HEK293T (cell line): Measurements from ENCODE around the gene LVRN.

Source experiments
- CTCF ChIA-PET: fragments of 350-600 bp; formaldehyde crosslinking; extraction: SDS; loops from one replicate; lab custom pipeline; 2021; ENCODE audit warnings: antibody characterized with exemption, inconsistent platforms; lab: Yijun Ruan, JAX
- POLR2A ChIA-PET: fragments of 350-600 bp; formaldehyde crosslinking; extraction: SDS; loops from one replicate; lab custom pipeline; 2020; ENCODE audit warnings: antibody characterized with exemption, inconsistent platforms; lab: Yijun Ruan, JAX
- DNase-seq: peaks from one replicate; pipeline ENCODE4 v3.0.0; 2012; ENCODE audit warnings: mixed read lengths; ENCODE audit errors: extremely low spot score
- ARNT ChIP-seq: fragments of 450-650 bp; IDR thresholded peaks from 2 replicates; pipeline ENCODE4 v1.6.1; 2017; ENCODE audit warnings: mild to moderate bottlenecking
- BHLHE40 ChIP-seq: fragments of 450-650 bp; IDR thresholded peaks from 2 replicates; pipeline ENCODE4 v1.6.1; 2016; ENCODE audit warnings: mild to moderate bottlenecking, moderate library complexity, borderline replicate concordance
- CTBP1 ChIP-seq: fragments of 450-650 bp; IDR thresholded peaks from 2 replicates; pipeline ENCODE4 v1.6.1; 2016; ENCODE audit warnings: borderline replicate concordance
- ELF4 ChIP-seq: fragments of 450-650 bp; IDR thresholded peaks from 2 replicates; pipeline ENCODE4 v1.6.1; 2017; ENCODE audit warnings: antibody characterized with exemption
- FOXA1 ChIP-seq: fragments of 450-650 bp; IDR thresholded peaks from 2 replicates; pipeline ENCODE4 v1.6.1; 2016; ENCODE audit warnings: mild to moderate bottlenecking
- FOXK2 ChIP-seq: fragments of 450-650 bp; IDR thresholded peaks from 2 replicates; pipeline ENCODE4 v1.6.1; 2016; ENCODE audit warnings: mild to moderate bottlenecking
- FOXM1 ChIP-seq: fragments of 450-650 bp; IDR thresholded peaks from 2 replicates; pipeline ENCODE4 v1.6.1; 2017; ENCODE audit warnings: mild to moderate bottlenecking, borderline replicate concordance
- HDGF ChIP-seq: fragments of 450-650 bp; IDR thresholded peaks from 2 replicates; pipeline ENCODE4 v1.6.1; 2017; ENCODE audit warnings: antibody characterized with exemption, borderline replicate concordance
- L3MBTL2 ChIP-seq: fragments of 450-650 bp; conservative IDR thresholded peaks from 2 replicates; pipeline ENCODE4 v1.6.1; 2016; ENCODE audit warnings: mild to moderate bottlenecking
- LEF1 ChIP-seq: fragments of 450-650 bp; IDR thresholded peaks from 2 replicates; pipeline ENCODE4 v1.6.1; 2017; ENCODE audit warnings: mild to moderate bottlenecking, borderline replicate concordance
- NFRKB ChIP-seq: fragments of 450-650 bp; IDR thresholded peaks from 2 replicates; pipeline ENCODE4 v1.6.1; 2016; ENCODE audit warnings: mild to moderate bottlenecking, moderate library complexity
- PKNOX1 ChIP-seq: fragments of 450-650 bp; IDR thresholded peaks from 2 replicates; pipeline ENCODE4 v1.6.1; 2016
- SP1 ChIP-seq: fragments of 450-650 bp; IDR thresholded peaks from 2 replicates; pipeline ENCODE4 v1.6.1; 2017
- SUZ12 ChIP-seq: fragments of 450-650 bp; IDR thresholded peaks from 2 replicates; pipeline ENCODE4 v1.6.1; 2016; ENCODE audit warnings: mild to moderate bottlenecking
- TARDBP ChIP-seq: fragments of 450-650 bp; IDR thresholded peaks from 2 replicates; pipeline ENCODE4 v1.6.1; 2016
- ZNF384 ChIP-seq: fragments of 450-650 bp; IDR thresholded peaks from 2 replicates; pipeline ENCODE4 v1.6.1; 2016

The LVRN gene

GRCh38 chr5:115988002-115988401, 25.7 kb downstream of the LVRN start:
- no peak for DNase-seq
- CTCF ChIA-PET: no interaction called here
- TF ChIP-seq FOXK2 (no peak), FOXA1 (no peak), NFRKB (no peak), FOXM1 (no peak), CTBP1 (no peak), L3MBTL2 (no peak), HDGF (no peak), ARNT (no peak), SUZ12 (no peak), LEF1 (no peak)
- POLR2A ChIA-PET: no interaction called here

GRCh38 chr5:115992848-115993350, 30.6 kb downstream of the LVRN start:
- POLR2A ChIA-PET: no interaction called here
- CTCF ChIA-PET: interaction anchor here (1.3 kb wide), 1 partner anchor 9 kb away, joined by 4 read pairs; no protein-coding TSS in a partner anchor
- TF ChIP-seq NFRKB: no peak
- TF ChIP-seq L3MBTL2: no peak
- TF ChIP-seq SUZ12: no peak
- no peak for TF ChIP-seq CTBP1
- no peak for TF ChIP-seq ELF4
- TF ChIP-seq FOXA1: no peak
- TF ChIP-seq ARNT: no peak
- TF ChIP-seq PKNOX1: no peak
- no peak for TF ChIP-seq HDGF
- no peak for TF ChIP-seq FOXK2
- no peak for TF ChIP-seq BHLHE40
- no peak for TF ChIP-seq FOXM1
- TF ChIP-seq SP1: no peak
- TF ChIP-seq LEF1: no peak
- no peak for TF ChIP-seq ZNF384
- TF ChIP-seq TARDBP: no peak
- DNase-seq: no peak

- CTCF ChIA-PET: no interaction called here
- POLR2A ChIA-PET: no interaction called here
- no peak for DNase-seq
These were observed 33.1 kb downstream of the LVRN start for GRCh38 chr5:115995351-115995750.

GRCh38 chr5:116002116-116002906, 40.0 kb downstream of the LVRN start:
- POLR2A ChIA-PET: no interaction called here
- CTCF ChIA-PET: no interaction called here
- TF ChIP-seq ARNT (no peak), HDGF (no peak), CTBP1 (no peak), PKNOX1 (no peak), FOXM1 (no peak), SP1 (no peak), ZNF384 (no peak), FOXK2 (no peak), BHLHE40 (no peak), NFRKB (no peak), SUZ12 (no peak), TARDBP (no peak), ELF4 (no peak), LEF1 (no peak), FOXA1 (no peak), L3MBTL2 (no peak)
- DNase-seq: no peak

More at GRCh38 chr5:115995351-115995750, 33.1 kb downstream of the LVRN start:
- TF ChIP-seq FOXK2 (no peak), FOXM1 (no peak), L3MBTL2 (no peak), ZNF384 (no peak), ARNT (no peak), SP1 (no peak), PKNOX1 (no peak), LEF1 (no peak), FOXA1 (no peak), CTBP1 (no peak), TARDBP (no peak), ELF4 (no peak), HDGF (no peak), SUZ12 (no peak)

GRCh38 chr5:116004248-116004647, 42.0 kb downstream of the LVRN start:
- DNase-seq: no peak
- POLR2A ChIA-PET: no interaction called here
- CTCF ChIA-PET: interaction anchor here (0.6 kb wide), 1 partner anchor 204 kb away, joined by 4 read pairs; no protein-coding TSS in a partner anchor
- TF ChIP-seq NFRKB (no peak), TARDBP (no peak), LEF1 (no peak), SP1 (no peak), CTBP1 (no peak), HDGF (no peak)

GRCh38 chr5:116009806-116010205, 47.5 kb downstream of the LVRN start:
- no peak for DNase-seq
- TF ChIP-seq HDGF: no peak
- no peak for TF ChIP-seq FOXA1
- TF ChIP-seq PKNOX1: no peak
- TF ChIP-seq SUZ12: no peak
- TF ChIP-seq TARDBP: no peak
- no peak for TF ChIP-seq ARNT
- no peak for TF ChIP-seq FOXM1
- TF ChIP-seq FOXK2: no peak
- TF ChIP-seq ELF4: no peak
- no peak for TF ChIP-seq NFRKB
- TF ChIP-seq CTBP1: no peak
- no peak for TF ChIP-seq LEF1
- TF ChIP-seq SP1: no peak
- no peak for TF ChIP-seq L3MBTL2
- TF ChIP-seq BHLHE40: no peak
- TF ChIP-seq ZNF384: no peak
- ChIA-PET POLR2A (no interaction called here), CTCF (no interaction called here)
